HG03280 (cell line): Measurements from ENCODE around the gene C5orf52.
A peak's percentile ranks its signal among the peaks of the same experiment; 100 is the strongest.

Experiments
- ATAC-seq: cut with Tn5 transposase; IDR thresholded peaks from one replicate; pipeline ENCODE4 v1.9.1; 2021; ENCODE audit warnings: mild to moderate bottlenecking, moderate library complexity; ENCODE audit not compliant: unreplicated experiment

The C5orf52 gene

GRCh38 chr5:157670662-157671591 lies at the start of gene C5orf52:
Gene C5orf52, plus strand, starts transcription at chr5:157671533. Its CDS starts 82 bp downstream, at chr5:157671615.
- peak; percentile 39 for ATAC-seq

- ATAC-seq: no peak
Observed at GRCh38 chr5:157624144-157624543, 47.2 kb upstream of the C5orf52 start.

GRCh38 chr5:157626831-157627230 lies 44.5 kb upstream of the C5orf52 start:
- ATAC-seq: no peak

GRCh38 chr5:157630341-157630740 lies 41.0 kb upstream of the C5orf52 start:
- no peak for ATAC-seq

GRCh38 chr5:157640406-157641066 lies 30.8 kb upstream of the C5orf52 start:
- ATAC-seq: no peak

GRCh38 chr5:157648275-157648990 lies 22.9 kb upstream of the C5orf52 start:
- no peak for ATAC-seq

- no peak for ATAC-seq
Observed at GRCh38 chr5:157649101-157649500, 22.2 kb upstream of the C5orf52 start.

- no peak for ATAC-seq
Observed at GRCh38 chr5:157650991-157651611, 20.2 kb upstream of the C5orf52 start.

GRCh38 chr5:157651623-157652376 lies 19.5 kb upstream of the C5orf52 start:
- ATAC-seq: peak; percentile 90

GRCh38 chr5:157652377-157652692 lies 19.0 kb upstream of the C5orf52 start, which contains the start of gene SOX30:
Gene SOX30, minus strand, starts transcription at chr5:157652438. Its CDS starts 360 bp downstream, at chr5:157652078.
- ATAC-seq: no peak

- ATAC-seq: no peak
Observed at GRCh38 chr5:157657516-157657915, 13.8 kb upstream of the C5orf52 start.

- no peak for ATAC-seq
Observed at GRCh38 chr5:157658893-157659292, 12.4 kb upstream of the C5orf52 start.

- no peak for ATAC-seq
Observed at GRCh38 chr5:157659868-157660660, 11.3 kb upstream of the C5orf52 start.

GRCh38 chr5:157665467-157666070 lies 5.8 kb upstream of the C5orf52 start:
- no peak for ATAC-seq

- ATAC-seq: no peak
Observed at GRCh38 chr5:157668356-157668755, 3.0 kb upstream of the C5orf52 start.

GRCh38 chr5:157669701-157670097 lies 1.6 kb upstream of the C5orf52 start:
- ATAC-seq: no peak

GRCh38 chr5:157671592-157672330 lies 428 bp downstream of the C5orf52 start:
- ATAC-seq: no peak

GRCh38 chr5:157672976-157673375 lies 1.6 kb downstream of the C5orf52 start:
- no peak for ATAC-seq
